GM12874 (cell line): ENCODE results near the gene MAST1.

Source experiments
- CTCF ChIP-seq: IDR thresholded peaks from 2 replicates; pipeline ENCODE4 v1.5.1; 2011; ENCODE audit warnings: low read depth, mild to moderate bottlenecking, control low read depth, low read length, moderate library complexity; ENCODE audit not compliant: insufficient read depth

Gene MAST1

GRCh38 chr19:12792051-12792852 is 46.1 kb upstream of the MAST1 start:
- TF ChIP-seq CTCF = no peak

GRCh38 chr19:12792853-12793289 is 45.4 kb upstream of the MAST1 start:
- no peak for TF ChIP-seq CTCF

DNA sequence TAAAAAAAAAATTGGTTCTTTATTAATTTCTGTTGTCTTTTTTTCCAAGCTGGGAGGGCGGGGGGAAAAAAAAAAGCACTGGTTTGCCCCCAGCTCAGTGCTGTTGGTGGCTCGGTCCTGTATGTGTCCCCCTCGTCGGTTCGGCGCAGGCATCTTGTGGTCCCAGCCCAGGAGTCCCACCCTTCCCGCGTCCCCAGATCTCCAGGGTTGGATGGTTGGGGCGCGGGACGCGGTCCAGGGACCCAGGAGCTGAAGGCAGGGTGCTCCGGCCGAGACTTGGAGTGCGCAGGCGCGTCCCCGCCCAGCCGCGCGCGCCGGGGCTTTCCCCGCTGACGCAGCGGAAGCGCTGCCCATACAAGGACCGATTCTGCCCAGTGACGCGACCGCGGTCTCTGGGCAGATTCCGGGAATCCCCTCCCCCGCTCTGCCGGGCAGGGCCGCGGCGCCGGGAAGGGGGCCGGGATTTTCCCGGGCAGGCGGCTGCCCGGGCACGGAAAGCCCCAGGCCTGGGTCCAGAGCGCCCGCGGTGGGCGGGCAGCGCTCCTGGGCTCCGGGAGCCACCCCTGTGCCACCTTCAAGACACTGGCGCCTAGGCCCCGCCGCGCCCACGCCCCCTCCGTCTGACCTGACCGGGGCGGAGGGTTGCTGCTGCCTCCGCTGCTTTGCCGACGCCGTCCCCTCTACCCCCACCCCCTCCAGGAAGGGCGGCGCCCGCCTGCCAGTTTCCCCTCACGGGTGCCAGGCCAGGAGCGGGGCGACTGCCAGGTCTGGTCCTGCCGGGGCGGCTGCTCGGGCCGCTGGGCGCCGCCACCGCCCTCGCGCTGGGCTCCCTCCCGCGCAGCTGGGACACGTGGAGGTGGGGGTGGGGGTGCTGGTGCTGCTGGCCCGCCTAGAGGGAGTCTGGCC is 44.8 kb upstream of the MAST1 start:
- TF ChIP-seq CTCF = no peak

- no peak for TF ChIP-seq CTCF
Measured at GRCh38 chr19:12794196-12794941, 43.9 kb upstream of the MAST1 start.

- TF ChIP-seq CTCF = no peak
Measured at GRCh38 chr19:12794971-12795381, 43.3 kb upstream of the MAST1 start.

GRCh38 chr19:12796146-12797071 is 41.9 kb upstream of the MAST1 start:
- peak; percentile 93 for TF ChIP-seq CTCF
